Keratinocyte (primary cell): ENCODE results near the gene APCDD1. TPM values are rescaled to one million over a fixed set of nuclear protein-coding genes. Genes with fewer than 3 reads are reported as not detected.

ENCODE experiments used
- DNase-seq: peaks from one replicate; pipeline ENCODE4 v3.0.0-alpha.2; 2011; ENCODE audit warnings: low read depth, missing footprints, low spot score
- FAIRE-seq: peaks from 2 replicates; lab custom pipeline; 2011; peaks lifted over from hg19 to GRCh38; lab: Jason Lieb, UNC
- H2AFZ ChIP-seq: 2 replicates; pipeline ENCODE4 v1.6.0; 2012; ENCODE audit warnings: low read length, control low read depth, inconsistent platforms; ENCODE audit not compliant: control insufficient read depth
- H3K27ac ChIP-seq: 2 replicates; pipeline ENCODE4 v1.5.1; 2011; ENCODE audit warnings: low read length; ENCODE audit not compliant: control insufficient read depth, insufficient read depth
- H3K27me3 ChIP-seq: 3 replicates; pipeline ENCODE4 v1.6.0; 2011; ENCODE audit warnings: low read length; ENCODE audit not compliant: control insufficient read depth, insufficient read depth; ENCODE audit errors: extremely low read depth
- H3K36me3 ChIP-seq, 2 experiments: 2 replicates in 1 of 2; 3 replicates in 1 of 2; pipeline ENCODE4 v1.5.1; 2011; ENCODE audit warnings: low read length in 2 of 2, mild to moderate bottlenecking in 1 of 2; ENCODE audit not compliant: control insufficient read depth in 2 of 2, insufficient read depth in 2 of 2; ENCODE audit errors: extremely low read depth in 1 of 2
- H3K4me1 ChIP-seq: 3 replicates; pipeline ENCODE4 v1.5.1; 2011; ENCODE audit warnings: low read length; ENCODE audit not compliant: control insufficient read depth, insufficient read depth; ENCODE audit errors: extremely low read depth
- H3K4me2 ChIP-seq: 3 replicates; pipeline ENCODE4 v1.6.0; 2011; ENCODE audit warnings: low read depth, low read length; ENCODE audit not compliant: control insufficient read depth, insufficient read depth; ENCODE audit errors: extremely low read depth
- H3K4me3 ChIP-seq, 3 experiments: fragments of 200-600 bp in 1 of 3; sonication (generic) in 1 of 3; 2 replicates in 2 of 3; 3 replicates in 1 of 3; pipeline ENCODE4 v1.5.1; 2011 to 2016; ENCODE audit warnings: low read length in 3 of 3, mild to moderate bottlenecking in 3 of 3, control low read depth in 2 of 3, inconsistent platforms in 1 of 3, low read depth in 1 of 3, mixed read lengths in 1 of 3, mixed run types in 1 of 3, moderate library complexity in 1 of 3; ENCODE audit not compliant: control insufficient read depth in 2 of 3, insufficient read depth in 2 of 3; ENCODE audit errors: extremely low read depth in 1 of 3
- H3K79me2 ChIP-seq: 2 replicates; pipeline ENCODE4 v1.6.0; 2012; ENCODE audit warnings: low read length; ENCODE audit not compliant: control insufficient read depth, insufficient read depth
- H3K9ac ChIP-seq: 3 replicates; pipeline ENCODE4 v1.6.0; 2011; ENCODE audit warnings: low read length; ENCODE audit not compliant: control insufficient read depth, insufficient read depth; ENCODE audit errors: extremely low read depth
- H3K9me1 ChIP-seq: 3 replicates; pipeline ENCODE4 v1.6.0; 2011; ENCODE audit warnings: low read length; ENCODE audit not compliant: control insufficient read depth, insufficient read depth; ENCODE audit errors: extremely low read depth
- H3K9me3 ChIP-seq: 2 replicates; pipeline ENCODE4 v1.5.1; 2012; ENCODE audit warnings: low read depth, low read length; ENCODE audit not compliant: control insufficient read depth
- H4K20me1 ChIP-seq: 3 replicates; pipeline ENCODE4 v1.6.0; 2011; ENCODE audit warnings: low read length; ENCODE audit not compliant: control insufficient read depth, insufficient read depth; ENCODE audit errors: extremely low read depth
- EZH2 ChIP-seq: IDR thresholded peaks from one replicate; pipeline ENCODE4 v1.6.1; 2012; ENCODE audit warnings: inconsistent platforms, mild to moderate bottlenecking, low read length, moderate library complexity
- dilution Hi-C: fragments of 300-500 bp; cut with MboI; formaldehyde crosslinking; loops from one replicate; pipeline ENCODE4 v1.7.0; 2020; ENCODE audit warnings: low sequenced_read_pairs; ENCODE audit not compliant: extremely low pct_ligation_motif_present
- polyA plus RNA-seq, 5 experiments: library from polyadenylated mRNA; depleted of rRNA in 3 of 5; stranded (reverse) in 3 of 5; stranded (forward) in 1 of 5; unstranded in 1 of 5; fragments of >200 nt; gene quantifications; 1 replicate in 1 of 5; 2 replicates in 3 of 5; 3 replicates in 1 of 5; pipeline versions ENCODE4 v1.2.1 to v1.2.3, GENCODE V29; 2011 to 2012; ENCODE audit warnings: missing spikeins in 2 of 5, low read depth in 1 of 5, low replicate concordance in 1 of 5
- TF ChIP-seq, protein P1 (sequence below), 3 experiments: IDR thresholded peaks in 1 of 3; conservative IDR thresholded peaks in 1 of 3; optimal IDR thresholded peaks in 1 of 3; 2 replicates in 2 of 3; 3 replicates in 1 of 3; pipeline versions ENCODE3 to v1.5.1; 2011; ENCODE audit warnings: low read length in 3 of 3, mild to moderate bottlenecking in 3 of 3, moderate library complexity in 2 of 3, control low read depth in 1 of 3, inconsistent platforms in 1 of 3; ENCODE audit not compliant: insufficient read depth in 2 of 3; ENCODE audit errors: extremely low read depth in 1 of 3

APCDD1 gene
- polyA plus RNA-seq, 1 donor (not counting 4 experiments of a cell fraction or from before 2014, with no cell fraction given) = 8.5 TPM

- H2AFZ ChIP-seq = no peak overlapping the region
- dilution Hi-C loops = no loop called here
- no peaks in the 10 kb centered on the region for H4K20me1 ChIP-seq
- H3K4me3 ChIP-seq = no peak overlapping the region
- H3K4me2 ChIP-seq = no peak overlapping the region
- FAIRE-seq (no peak), DNase-seq (no peak)
- H3K36me3 ChIP-seq = no peaks in the 10 kb centered on the region
- H3K4me1 ChIP-seq = peaks cover 5% of the 10 kb centered on the region
- no peaks in the 10 kb centered on the region for H3K9me3 ChIP-seq
- H3K9ac ChIP-seq = no peak overlapping the region
- no peaks in the 10 kb centered on the region for H3K79me2 ChIP-seq
- no peak overlapping the region for H3K27ac ChIP-seq
- no peak for TF ChIP-seq EZH2
- TF ChIP-seq, protein P1, sequence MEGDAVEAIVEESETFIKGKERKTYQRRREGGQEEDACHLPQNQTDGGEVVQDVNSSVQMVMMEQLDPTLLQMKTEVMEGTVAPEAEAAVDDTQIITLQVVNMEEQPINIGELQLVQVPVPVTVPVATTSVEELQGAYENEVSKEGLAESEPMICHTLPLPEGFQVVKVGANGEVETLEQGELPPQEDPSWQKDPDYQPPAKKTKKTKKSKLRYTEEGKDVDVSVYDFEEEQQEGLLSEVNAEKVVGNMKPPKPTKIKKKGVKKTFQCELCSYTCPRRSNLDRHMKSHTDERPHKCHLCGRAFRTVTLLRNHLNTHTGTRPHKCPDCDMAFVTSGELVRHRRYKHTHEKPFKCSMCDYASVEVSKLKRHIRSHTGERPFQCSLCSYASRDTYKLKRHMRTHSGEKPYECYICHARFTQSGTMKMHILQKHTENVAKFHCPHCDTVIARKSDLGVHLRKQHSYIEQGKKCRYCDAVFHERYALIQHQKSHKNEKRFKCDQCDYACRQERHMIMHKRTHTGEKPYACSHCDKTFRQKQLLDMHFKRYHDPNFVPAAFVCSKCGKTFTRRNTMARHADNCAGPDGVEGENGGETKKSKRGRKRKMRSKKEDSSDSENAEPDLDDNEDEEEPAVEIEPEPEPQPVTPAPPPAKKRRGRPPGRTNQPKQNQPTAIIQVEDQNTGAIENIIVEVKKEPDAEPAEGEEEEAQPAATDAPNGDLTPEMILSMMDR (optimal IDR thresholded peaks at IDR 0.05 in 1 of 3, IDR thresholded peaks at IDR 0.05 in 1 of 3, conservative IDR thresholded peaks at IDR 0.05 in 1 of 3; ENCODE audit: extremely low read depth in 1 of 3, insufficient read depth in 2 of 3, low read length in 3 of 3) = no peak
- no peaks in the 10 kb centered on the region for H3K9me1 ChIP-seq
- H3K27me3 ChIP-seq = no peaks in the 10 kb centered on the region
These were observed 21.7 kb upstream of the APCDD1 start for GRCh38 chr18:10432781-10433180.

DNA sequence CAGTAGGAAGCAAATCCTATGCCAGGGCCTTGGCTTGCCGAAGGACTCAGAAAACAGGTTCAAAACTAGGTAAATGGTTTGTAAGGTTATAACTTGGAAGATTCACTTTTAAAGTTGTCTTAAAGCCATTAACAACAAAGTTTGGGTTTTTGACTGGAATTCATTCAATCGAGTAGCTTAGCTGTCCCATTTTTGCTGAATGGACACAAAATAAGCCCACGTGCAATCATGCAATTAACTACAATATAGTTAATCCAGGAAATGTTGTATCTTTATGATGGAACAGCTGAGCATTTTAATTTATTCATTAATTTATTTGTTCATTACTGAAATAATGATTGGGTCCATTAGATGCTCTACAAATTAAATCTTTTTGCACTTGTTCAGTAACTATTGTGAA is 18.3 kb upstream of the APCDD1 start:
- dilution Hi-C loops = no loop called here
- no peak overlapping the region for H3K27ac ChIP-seq
- no peak for FAIRE-seq

More for the DNA sequence above, 18.3 kb upstream of the APCDD1 start:
- Histone ChIP-seq H3K36me3 (no peaks in the 10 kb centered on the region), H2AFZ (no peak overlapping the region), H3K79me2 (no peaks in the 10 kb centered on the region), H4K20me1 (no peaks in the 10 kb centered on the region), H3K9ac (no peak overlapping the region), H3K9me1 (no peaks in the 10 kb centered on the region), H3K4me2 (no peak overlapping the region), H3K27me3 (no peaks in the 10 kb centered on the region), H3K4me3 (no peak overlapping the region), H3K4me1 (peaks cover 5% of the 10 kb centered on the region), H3K9me3 (no peaks in the 10 kb centered on the region)
- TF ChIP-seq EZH2 = no peak
- TF ChIP-seq, protein P1 (optimal IDR thresholded peaks at IDR 0.05 in 1 of 3, IDR thresholded peaks at IDR 0.05 in 1 of 3, conservative IDR thresholded peaks at IDR 0.05 in 1 of 3; ENCODE audit: extremely low read depth in 1 of 3, insufficient read depth in 2 of 3, low read length in 3 of 3) = no peak
- DNase-seq = no peak
